GM19193 (cell line): Measurements from ENCODE around the gene HSPA4.

Experiments used
- POLR2A ChIP-seq: IDR thresholded peaks from 4 replicates; pipeline ENCODE4 v1.6.1; 2011; ENCODE audit not compliant: insufficient read depth, insufficient read length; ENCODE audit errors: extremely low read depth

Gene HSPA4

DNA sequence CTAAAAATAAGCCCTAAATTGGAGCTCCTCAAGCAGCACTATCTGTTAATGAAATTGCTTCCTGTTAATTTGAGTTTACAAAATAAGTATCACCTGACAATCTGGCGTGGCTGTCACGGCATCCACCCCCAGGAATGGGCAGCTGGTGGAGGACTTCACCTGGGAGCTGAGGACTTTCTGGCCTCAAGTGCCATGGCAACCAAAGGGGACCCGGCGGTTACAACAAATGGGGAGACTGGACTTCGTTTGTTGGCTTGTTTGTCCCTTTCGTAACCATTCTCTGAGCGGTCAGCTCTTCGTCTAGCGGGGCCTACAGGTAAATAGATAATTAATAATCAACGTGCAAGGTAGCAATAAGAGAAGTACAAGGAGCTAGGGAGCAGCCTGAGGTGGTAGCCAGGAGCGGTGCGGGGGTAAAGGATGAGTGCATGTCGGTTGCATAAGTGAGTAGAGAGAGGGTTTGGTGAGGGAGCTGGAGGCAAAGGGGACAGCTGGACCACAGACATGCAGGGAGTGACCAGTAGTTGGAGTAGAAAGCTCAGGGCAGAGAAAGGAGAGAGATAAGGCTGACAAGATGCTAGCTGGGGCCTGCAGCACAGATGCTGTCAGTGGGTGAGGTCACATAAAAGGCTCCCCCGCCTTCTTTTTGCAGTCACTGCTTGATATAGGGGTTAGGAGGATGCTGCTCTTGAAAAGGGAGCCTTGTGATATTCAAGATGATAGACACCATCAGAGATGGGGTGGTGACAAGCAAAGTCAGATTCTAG is 62.5 kb downstream of the HSPA4 start:
- no peak for TF ChIP-seq POLR2A

DNA sequence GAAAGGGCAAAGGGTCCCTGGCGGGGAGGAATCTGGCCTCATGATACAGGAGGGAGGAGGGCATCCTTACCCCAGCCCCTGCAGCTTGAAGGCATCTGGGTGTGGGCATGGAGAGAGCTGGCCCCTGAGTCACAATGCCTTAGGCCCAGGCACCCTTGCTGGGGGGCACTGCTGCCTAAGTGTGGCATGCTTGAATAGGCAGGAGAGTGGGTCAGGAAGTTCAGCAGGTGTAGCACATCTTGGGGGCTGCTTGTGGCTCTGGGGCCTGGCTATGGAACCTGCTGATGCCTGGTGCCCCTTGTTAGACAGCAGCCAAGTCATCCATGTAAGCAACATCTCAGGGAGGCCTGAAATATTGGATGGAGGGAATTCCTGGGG is 63.1 kb downstream of the HSPA4 start:
- TF ChIP-seq POLR2A: no peak

DNA sequence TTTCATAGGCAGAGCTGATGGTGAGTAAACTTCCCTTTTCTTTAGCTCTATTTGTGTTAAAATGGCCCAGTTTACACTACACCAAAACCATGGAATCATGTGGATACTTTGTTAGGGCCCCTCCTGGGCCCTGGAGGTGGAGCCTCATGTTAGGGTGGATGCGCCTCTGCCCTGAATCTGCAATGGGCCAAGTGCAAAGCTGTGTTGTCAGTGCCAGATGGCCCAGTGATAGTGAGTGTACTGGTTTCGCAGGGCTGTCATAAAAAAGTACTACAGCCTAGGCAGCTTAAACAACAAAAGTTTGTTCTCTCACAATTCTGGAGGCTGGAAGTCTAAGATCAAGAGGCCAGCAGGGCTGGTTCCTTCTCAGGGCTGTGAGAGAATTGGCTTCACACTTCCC is 64.8 kb downstream of the HSPA4 start:
- TF ChIP-seq POLR2A: no peak

DNA sequence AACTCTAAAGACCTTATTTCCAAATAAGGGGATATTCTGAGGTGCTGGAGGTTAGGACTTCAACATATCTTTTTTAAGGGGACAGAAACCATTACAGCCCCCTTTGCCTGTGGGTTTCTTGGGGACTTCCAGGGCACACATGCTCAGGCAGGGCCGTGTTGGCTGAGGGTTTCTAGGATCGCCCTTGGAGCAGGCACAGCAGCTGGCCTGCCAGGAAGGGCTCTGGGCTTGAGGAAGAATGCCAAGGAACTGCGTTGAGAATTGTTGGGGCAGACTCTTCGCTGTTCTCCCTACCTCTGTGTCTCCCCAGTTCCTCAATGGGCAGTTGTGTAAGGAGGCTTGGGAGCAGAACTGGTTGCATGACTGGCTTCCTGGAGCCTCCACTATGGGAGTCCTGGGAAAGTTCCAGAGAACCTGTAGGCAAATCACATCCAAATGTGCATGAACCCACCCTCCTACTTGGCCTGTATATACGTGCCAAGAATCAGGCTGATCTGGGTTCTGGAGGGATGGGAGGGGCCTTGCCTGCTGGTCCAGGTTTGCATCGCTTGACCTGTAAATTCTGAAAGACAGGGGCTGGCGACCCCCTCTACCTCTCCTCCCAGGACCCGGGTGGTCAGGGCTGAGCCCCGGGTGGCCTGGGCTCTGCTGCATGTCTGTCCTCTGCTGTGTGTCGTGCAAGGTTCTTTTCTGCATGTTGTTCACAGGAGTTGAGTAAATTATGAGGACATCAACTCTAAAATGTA is 65.5 kb downstream of the HSPA4 start:
- TF ChIP-seq POLR2A: no peak

DNA sequence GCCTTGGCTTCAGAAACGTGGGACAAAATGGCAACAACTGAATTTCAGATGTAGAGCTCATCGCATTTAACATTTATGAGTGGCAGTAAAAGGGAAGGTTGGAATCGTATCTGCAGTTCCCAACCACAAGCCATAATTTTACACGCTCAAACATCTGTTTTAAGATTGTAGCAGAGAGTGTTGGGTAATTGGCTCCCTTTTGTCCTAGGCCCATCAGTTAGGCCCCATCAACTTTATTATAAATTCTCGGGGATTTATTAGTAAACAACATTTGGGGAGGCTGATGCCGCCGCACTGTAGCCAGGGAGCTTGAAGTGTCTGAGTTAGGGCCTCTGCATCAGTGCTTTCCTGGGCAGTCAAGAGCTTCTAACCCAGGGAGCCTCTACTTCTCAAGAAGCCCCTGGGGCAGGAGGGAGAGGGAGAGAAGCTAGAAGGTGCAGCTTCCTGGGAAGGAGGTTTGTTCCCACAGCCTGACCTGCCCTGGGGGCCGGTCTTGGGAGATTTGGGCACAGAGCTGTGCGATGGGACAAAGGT is 66.2 kb downstream of the HSPA4 start:
- TF ChIP-seq POLR2A: no peak

DNA sequence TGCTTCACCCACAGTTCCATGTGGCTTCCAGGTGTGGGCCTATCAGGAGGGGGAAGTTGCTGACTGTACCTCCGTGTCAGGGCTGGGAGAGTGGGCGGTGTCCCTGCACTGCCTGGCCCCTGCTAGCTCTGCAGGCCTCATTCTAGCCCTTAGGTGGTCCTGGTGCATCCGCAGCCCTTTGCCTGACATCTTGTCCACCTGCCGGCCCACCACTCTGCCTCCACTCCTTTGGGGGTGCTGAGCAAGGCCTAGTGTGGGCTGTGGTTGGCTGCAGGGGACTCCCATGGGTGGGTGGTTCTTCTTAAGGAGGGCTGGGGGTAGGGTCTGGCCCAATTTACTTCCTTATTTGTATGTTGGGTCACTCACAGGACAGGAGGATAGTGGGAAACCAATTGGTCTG is 66.9 kb downstream of the HSPA4 start:
- no peak for TF ChIP-seq POLR2A

DNA sequence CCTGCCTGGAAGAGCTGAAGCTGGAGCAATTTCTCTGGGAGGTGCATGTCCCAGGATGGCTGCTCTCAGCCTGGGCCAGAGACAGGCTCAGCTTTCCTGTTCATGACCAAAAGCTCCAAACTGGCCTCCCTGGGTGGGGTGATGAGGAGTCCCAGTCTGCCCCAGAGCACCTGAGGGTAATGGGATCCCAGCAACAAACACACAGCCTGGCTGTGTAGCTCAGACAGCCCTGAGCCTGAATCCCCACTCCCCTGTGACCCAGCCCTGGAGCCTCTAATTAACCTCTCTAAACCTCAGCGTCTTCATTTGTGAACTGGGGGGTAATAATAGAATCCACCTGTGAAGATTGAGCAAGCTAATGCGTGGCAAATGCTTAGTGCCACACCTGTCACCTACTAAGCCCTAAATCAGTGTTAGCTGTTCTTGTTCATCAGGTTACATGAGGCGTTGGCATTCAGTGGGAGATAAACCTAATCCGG is 67.5 kb downstream of the HSPA4 start:
- no peak for TF ChIP-seq POLR2A

DNA sequence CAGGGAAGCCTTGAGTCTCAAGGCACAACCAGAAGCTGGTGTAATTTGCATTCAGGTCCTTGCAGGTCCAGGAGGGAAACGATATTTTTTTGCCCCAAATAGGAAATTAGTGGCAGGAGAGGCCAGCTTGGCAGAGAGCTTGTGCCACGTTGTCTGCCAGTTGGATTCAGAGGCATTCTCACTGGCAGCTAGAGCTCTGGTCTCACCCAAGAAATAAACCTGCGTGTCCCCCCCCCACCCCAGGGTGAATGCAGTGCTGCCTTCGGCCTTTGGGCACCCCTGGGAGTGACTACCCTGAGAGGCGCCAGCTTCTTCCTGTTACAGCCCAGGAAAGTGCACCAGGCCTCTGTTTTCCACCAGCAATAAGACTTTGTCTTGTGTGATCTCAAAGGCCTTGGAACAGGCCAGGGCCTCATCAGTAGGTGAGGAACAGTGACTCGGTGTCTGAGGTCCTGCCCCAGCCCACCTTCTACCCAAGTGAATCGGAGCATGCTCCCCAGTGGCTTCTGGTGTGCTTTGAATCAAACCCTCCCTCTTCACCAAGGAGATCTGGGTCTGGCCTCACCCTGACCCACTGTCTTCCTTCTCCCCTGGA is 68.4 kb downstream of the HSPA4 start:
- no peak for TF ChIP-seq POLR2A

DNA sequence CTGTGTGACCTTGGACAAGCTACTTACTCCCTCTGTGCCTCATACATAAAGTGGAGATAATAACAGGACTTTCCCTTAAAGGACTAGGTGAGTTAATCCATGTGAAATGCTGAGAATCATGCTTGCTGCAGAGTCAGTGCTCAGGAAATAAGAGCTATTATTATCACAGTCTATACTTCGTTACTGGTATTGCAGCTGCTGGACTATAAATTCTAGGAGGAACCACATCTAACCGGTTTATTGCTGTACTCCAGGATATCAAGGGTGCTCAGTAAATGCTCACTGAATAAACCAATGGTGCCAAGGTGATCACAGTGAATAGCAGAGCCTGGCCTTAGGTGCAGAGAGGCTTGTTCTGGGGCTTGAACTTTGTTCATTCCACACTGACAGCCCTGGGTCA is 69.3 kb downstream of the HSPA4 start:
- TF ChIP-seq POLR2A: no peak

DNA sequence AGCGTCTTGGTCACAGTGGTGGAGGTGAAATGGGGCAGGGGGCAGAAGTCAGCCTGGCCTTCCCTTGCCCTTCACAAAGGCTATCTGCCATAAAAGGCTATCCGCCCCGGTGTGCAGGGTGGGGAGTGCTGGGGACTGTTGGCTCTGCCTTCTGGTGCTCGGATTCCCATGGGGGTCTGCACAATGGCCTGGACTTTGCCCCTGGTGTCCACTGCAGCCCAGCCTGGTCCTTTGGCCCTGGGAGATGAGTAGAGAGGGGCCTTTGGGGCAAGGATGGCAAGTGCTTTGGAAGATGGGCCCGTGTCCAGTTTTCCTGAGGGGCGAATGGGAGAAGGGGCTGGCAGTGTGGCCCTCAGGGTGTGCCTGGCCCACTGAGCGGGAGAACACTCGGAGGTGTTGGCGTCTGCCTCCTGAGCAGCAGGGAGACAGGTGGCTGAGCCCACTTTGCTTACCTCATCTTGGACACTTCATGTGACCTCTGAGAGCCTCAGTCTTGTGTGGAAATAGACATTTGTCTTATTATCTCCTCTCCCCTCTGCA is 69.9 kb downstream of the HSPA4 start:
- TF ChIP-seq POLR2A: no peak

DNA sequence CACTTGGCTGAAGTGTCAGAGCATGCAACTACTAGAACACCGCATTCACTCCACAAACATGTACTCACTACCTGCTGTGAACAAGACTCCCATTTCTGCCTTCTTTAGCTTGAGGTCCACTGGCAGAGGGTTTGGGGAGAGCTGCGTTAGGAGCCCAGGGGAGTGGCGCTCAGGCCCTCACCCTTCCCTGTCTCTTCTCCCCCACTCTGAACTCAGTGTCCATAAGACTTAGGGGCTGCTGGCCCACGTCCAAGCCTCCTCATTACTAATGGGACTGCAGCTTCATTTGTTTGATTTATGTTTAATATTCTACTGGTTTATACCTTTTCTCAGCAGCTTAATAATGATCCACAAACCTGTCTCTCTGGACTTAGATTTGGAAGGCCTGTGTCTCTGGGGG is 70.9 kb downstream of the HSPA4 start:
- TF ChIP-seq POLR2A: no peak

DNA sequence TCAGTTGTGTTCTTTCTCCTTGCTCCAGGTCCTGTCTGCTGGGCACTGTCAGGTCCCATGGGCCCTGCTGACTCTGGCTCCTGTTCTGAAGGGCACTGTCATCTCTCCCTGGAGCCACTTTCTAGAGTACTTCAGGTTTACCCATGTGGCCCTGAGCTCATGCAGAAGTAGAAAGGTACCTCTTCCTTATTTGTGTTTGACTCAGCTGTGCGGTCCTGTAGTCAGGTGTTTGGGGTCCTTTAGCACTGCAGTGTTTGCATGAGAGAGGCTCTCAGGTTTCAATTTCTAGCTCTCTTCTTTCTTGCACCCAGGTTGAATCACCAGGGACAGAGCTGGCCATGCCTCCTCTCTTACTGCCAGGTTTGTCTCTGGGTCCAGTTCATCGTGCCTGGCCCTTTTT is 71.5 kb downstream of the HSPA4 start:
- no peak for TF ChIP-seq POLR2A

DNA sequence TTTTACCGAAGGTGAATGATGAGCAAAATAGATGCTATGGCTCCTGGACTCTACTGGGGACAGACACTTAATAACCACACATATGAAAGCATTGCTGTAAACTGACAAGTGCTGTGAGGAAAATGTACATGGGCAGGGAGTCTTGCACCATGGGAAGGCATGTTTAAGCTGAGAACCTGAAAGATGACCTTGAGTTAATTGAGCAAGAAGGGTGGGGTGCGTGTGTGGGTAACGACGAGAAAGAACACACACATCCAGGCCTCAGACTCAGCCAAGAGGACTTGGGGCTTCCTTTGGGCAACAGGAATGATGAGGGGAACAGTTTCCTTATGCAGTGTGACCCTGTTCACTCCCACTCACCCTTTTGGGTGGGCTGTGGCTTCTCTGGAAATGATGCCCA is 73.1 kb downstream of the HSPA4 start:
- no peak for TF ChIP-seq POLR2A

DNA sequence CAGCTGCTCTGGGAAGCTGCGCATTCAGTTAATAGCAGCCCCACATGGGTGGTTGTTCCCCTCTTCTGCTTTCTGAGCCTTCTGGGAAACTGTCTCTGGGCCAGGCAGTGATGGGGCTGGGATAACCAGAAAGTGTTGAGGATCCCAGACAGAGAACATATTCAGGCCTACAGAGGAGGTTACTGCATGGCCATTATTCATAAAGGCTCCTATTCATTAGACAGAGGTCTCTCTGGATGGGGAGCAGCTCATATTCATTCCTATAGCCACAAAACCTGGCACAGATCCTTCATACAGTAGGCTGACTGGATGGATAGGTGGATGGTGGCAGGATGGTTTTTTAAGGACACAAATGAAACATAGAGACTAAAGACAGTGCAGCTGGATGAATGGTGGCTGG is 76.3 kb downstream of the HSPA4 start:
- TF ChIP-seq POLR2A: no peak

DNA sequence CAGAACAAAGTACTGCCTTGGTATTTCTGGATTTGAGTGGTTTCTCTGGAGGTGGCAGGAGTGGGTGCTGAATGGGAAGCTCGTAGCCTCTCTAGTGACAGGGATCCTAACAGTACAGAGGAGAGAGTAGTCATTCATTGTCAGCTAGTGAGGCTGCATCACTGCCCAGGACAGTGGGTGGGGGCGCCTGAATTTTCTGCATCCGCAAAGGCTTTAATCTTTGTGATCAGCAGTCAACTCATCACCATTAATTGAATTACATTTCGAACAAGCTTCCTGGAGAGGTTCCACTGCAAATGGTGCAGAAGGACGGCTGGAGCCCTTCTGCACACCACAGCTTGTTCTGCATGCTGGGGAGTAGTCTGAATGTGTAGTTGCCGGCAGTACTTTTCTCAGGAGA is 77.5 kb downstream of the HSPA4 start:
- TF ChIP-seq POLR2A: no peak
